AG10803 (cell line): ENCODE results near the gene IGFBP5.
A peak's percentile ranks its signal among the peaks of the same experiment; 100 is the strongest.

Experiments used
- DNase-seq: peaks from one replicate; pipeline ENCODE4 v3.0.0; 2010; ENCODE audit warnings: low read depth
- H3K4me3 ChIP-seq: 2 replicates; pipeline ENCODE4 v1.5.1; 2011; ENCODE audit warnings: mild to moderate bottlenecking, low read length, control low read depth
- CTCF ChIP-seq: conservative IDR thresholded peaks from 2 replicates; pipeline ENCODE4 v1.5.1; 2011; ENCODE audit warnings: mild to moderate bottlenecking, low read length, control low read depth, inconsistent platforms

The IGFBP5 gene

GRCh38 chr2:216695401-216695821 lies at the start of gene IGFBP5:
Gene IGFBP5, minus strand, starts transcription at chr2:216695549. Its CDS starts 774 bp downstream, at chr2:216694775.
- TF ChIP-seq CTCF: peak; percentile 19
- peak within 1 kb of the TSS; percentile 70 for H3K4me3 ChIP-seq
- peak; percentile 71 for DNase-seq

- DNase-seq: no peak
- no peak for TF ChIP-seq CTCF
- no peak overlapping the region for H3K4me3 ChIP-seq
Observed at GRCh38 chr2:216743781-216744180, 48.4 kb upstream of the IGFBP5 start.

- DNase-seq: peak; percentile 3
- TF ChIP-seq CTCF: no peak
- H3K4me3 ChIP-seq: no peak overlapping the region
Observed at GRCh38 chr2:216742411-216742810, 47.1 kb upstream of the IGFBP5 start.

GRCh38 chr2:216741223-216741593 lies 45.9 kb upstream of the IGFBP5 start:
- no peak overlapping the region for H3K4me3 ChIP-seq
- no peak for DNase-seq
- no peak for TF ChIP-seq CTCF

GRCh38 chr2:216740557-216741222 lies 45.3 kb upstream of the IGFBP5 start:
- no peak for DNase-seq
- no peak for TF ChIP-seq CTCF
- H3K4me3 ChIP-seq: no peak overlapping the region

GRCh38 chr2:216739035-216739434 lies 43.7 kb upstream of the IGFBP5 start:
- DNase-seq: no peak
- H3K4me3 ChIP-seq: no peak overlapping the region
- no peak for TF ChIP-seq CTCF

- no peak overlapping the region for H3K4me3 ChIP-seq
- TF ChIP-seq CTCF: no peak
- DNase-seq: no peak
Observed at GRCh38 chr2:216737676-216738075, 42.3 kb upstream of the IGFBP5 start.
